ENCODE data around the gene GPD2.

The GPD2 gene

DNA sequence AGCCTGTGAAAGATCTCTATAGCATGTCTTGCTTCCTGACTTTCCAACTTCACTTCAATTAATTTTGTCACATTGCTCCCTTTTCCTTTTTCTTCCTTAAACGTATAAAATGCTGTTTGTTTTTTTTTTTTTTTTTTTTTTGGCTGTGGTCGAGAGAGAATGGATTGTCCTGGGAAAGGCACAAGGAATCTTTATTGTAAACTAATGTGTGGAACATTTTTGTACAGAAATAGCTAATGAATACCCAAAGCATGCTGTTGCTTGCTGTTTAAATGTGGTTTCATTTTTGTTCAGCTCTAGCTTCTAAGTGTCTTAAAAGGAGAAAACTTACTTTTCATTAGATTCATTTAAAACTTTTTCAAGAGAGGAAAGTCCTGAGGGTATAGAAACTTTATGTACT, 105.5 kb downstream of the GPD2 start:
- TF ChIP-seq, protein P1, sequence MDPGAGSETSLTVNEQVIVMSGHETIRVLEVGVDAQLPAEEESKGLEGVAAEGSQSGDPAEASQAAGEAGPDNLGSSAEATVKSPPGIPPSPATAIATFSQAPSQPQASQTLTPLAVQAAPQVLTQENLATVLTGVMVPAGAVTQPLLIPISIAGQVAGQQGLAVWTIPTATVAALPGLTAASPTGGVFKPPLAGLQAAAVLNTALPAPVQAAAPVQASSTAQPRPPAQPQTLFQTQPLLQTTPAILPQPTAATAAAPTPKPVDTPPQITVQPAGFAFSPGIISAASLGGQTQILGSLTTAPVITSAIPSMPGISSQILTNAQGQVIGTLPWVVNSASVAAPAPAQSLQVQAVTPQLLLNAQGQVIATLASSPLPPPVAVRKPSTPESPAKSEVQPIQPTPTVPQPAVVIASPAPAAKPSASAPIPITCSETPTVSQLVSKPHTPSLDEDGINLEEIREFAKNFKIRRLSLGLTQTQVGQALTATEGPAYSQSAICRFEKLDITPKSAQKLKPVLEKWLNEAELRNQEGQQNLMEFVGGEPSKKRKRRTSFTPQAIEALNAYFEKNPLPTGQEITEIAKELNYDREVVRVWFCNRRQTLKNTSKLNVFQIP (CRISPR knock-in tag; IDR thresholded peaks at IDR 0.05; ENCODE audit: borderline replicate concordance, low read depth): no peak
- TF ChIP-seq PPARA (CRISPR knock-in tag; IDR thresholded peaks at IDR 0.05; ENCODE audit: borderline replicate concordance): no peak
- no peak for TF ChIP-seq ESRRG (CRISPR knock-in tag; IDR thresholded peaks at IDR 0.05)
- no peak for TF ChIP-seq RARB (CRISPR knock-in tag; IDR thresholded peaks at IDR 0.05)
- TF ChIP-seq OSR1 (CRISPR knock-in tag; IDR thresholded peaks at IDR 0.05): no peak
- no peak for TF ChIP-seq ARNTL (CRISPR knock-in tag; IDR thresholded peaks at IDR 0.05; ENCODE audit: borderline replicate concordance, low read depth)
- ATAC-seq: no peak

DNA sequence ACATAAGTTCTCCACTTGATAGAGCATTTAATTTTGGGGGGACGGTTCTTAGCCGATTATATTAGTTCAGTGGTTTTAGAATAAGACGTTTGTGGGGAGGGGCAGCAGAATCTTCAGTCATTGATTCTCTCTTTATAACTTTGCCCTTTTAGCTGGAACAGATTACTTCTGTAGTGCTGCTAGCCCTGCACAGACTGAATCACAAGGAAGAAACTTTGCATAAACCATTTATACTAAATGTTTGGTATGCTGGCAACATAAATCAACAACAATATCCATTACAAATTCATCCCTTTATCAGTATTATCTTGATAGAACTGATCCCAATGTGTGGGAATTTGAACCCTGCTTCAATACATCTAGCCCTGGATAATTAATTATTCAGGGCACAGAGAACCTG, 112.2 kb downstream of the GPD2 start:
- TF ChIP-seq TCF4 (CRISPR knock-in tag; IDR thresholded peaks at IDR 0.05; ENCODE audit: borderline replicate concordance): no peak
- TF ChIP-seq BACH2 (CRISPR knock-in tag; IDR thresholded peaks at IDR 0.05; ENCODE audit: borderline replicate concordance): no peak
- TF ChIP-seq ZFP3 (CRISPR knock-in tag; IDR thresholded peaks at IDR 0.05): no peak
- no peak for TF ChIP-seq SNAI2 (CRISPR knock-in tag; IDR thresholded peaks at IDR 0.05)
- TF ChIP-seq ISL1 (CRISPR knock-in tag; IDR thresholded peaks at IDR 0.05): no peak
- TF ChIP-seq ZFP30 (CRISPR knock-in tag; IDR thresholded peaks at IDR 0.05): no peak
- TF ChIP-seq ARNTL (CRISPR knock-in tag; IDR thresholded peaks at IDR 0.05; ENCODE audit: borderline replicate concordance, low read depth): no peak
- TF ChIP-seq ZNF70 (CRISPR knock-in tag; IDR thresholded peaks at IDR 0.05): no peak
- TF ChIP-seq RARB (CRISPR knock-in tag; IDR thresholded peaks at IDR 0.05): no peak
- TF ChIP-seq, protein P2, sequence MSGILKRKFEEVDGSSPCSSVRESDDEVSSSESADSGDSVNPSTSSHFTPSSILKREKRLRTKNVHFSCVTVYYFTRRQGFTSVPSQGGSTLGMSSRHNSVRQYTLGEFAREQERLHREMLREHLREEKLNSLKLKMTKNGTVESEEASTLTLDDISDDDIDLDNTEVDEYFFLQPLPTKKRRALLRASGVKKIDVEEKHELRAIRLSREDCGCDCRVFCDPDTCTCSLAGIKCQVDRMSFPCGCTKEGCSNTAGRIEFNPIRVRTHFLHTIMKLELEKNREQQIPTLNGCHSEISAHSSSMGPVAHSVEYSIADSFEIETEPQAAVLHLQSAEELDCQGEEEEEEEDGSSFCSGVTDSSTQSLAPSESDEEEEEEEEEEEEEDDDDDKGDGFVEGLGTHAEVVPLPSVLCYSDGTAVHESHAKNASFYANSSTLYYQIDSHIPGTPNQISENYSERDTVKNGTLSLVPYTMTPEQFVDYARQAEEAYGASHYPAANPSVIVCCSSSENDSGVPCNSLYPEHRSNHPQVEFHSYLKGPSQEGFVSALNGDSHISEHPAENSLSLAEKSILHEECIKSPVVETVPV (CRISPR knock-in tag; IDR thresholded peaks at IDR 0.05): no peak
- no peak for TF ChIP-seq ZNF565 (CRISPR knock-in tag; conservative IDR thresholded peaks at IDR 0.05; ENCODE audit: low read depth)
- TF ChIP-seq, protein P1 (CRISPR knock-in tag; IDR thresholded peaks at IDR 0.05; ENCODE audit: borderline replicate concordance, low read depth): no peak
- no peak for TF ChIP-seq ZC3H10 (CRISPR knock-in tag; IDR thresholded peaks at IDR 0.05)
- TF ChIP-seq, protein P3, sequence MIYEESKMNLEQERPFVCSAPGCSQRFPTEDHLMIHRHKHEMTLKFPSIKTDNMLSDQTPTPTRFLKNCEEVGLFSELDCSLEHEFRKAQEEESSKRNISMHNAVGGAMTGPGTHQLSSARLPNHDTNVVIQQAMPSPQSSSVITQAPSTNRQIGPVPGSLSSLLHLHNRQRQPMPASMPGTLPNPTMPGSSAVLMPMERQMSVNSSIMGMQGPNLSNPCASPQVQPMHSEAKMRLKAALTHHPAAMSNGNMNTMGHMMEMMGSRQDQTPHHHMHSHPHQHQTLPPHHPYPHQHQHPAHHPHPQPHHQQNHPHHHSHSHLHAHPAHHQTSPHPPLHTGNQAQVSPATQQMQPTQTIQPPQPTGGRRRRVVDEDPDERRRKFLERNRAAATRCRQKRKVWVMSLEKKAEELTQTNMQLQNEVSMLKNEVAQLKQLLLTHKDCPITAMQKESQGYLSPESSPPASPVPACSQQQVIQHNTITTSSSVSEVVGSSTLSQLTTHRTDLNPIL (CRISPR knock-in tag; IDR thresholded peaks at IDR 0.05; ENCODE audit: low read depth): no peak
- no peak for TF ChIP-seq CSDC2 (CRISPR knock-in tag; IDR thresholded peaks at IDR 0.05)
- TF ChIP-seq OSR1 (CRISPR knock-in tag; IDR thresholded peaks at IDR 0.05): no peak
- no peak for TF ChIP-seq ESRRG (CRISPR knock-in tag; IDR thresholded peaks at IDR 0.05)
- ATAC-seq: no peak

DNA sequence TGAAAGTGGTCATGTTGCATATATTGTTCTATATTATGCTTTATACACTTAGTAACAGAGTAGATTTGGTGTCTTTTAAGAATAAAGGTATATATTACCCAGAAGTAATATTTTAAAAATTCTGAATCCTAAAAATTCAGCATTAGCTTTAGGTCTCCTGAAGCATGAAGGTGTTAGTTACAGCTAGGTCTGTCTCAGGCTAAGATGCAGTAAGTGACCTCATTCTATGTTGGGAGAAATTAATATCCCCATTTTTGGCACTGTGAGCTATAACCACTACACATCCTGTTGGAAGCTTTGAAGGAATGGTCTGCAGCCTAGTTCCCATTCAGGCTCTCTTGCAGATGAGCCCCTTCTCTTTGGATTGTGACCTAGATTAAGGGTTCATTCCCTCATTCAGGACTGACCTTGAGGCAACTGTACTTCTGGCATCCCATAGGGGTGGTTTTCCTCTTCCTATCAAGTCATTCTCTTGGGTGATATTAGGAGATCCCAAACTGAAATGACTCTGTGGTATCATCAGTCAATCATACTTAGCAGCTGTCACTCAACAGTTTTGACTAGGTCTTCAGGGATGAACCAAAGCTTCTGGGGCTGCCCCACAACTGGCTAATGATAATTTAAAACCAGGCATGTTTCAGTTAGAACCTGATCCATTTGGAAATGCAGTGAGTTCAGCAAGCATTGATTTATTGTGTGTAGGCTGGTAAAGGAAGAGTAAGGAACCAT, 117.7 kb downstream of the GPD2 start:
- TF ChIP-seq BACH2 (CRISPR knock-in tag; IDR thresholded peaks at IDR 0.05; ENCODE audit: borderline replicate concordance): no peak
- no peak for ATAC-seq

DNA sequence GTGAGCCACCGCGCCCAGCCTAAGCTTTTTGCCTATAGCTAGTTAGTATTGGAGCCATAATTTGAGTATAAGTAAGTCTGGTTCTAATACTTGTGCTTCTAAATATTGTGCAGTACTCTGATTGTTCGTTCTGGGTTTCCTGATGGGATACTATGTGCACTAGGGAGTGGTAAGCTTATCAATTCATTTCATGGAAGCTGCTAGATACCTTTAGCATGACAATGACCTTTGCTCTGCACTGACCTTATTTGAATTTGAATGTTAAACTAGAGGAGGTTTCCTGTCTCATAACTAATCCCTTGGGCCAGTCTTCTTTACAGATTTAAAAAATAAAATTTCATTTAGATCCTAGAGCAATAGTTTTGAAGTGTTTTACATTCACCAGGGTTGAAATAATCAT, 125.1 kb downstream of the GPD2 start:
- no peak for ATAC-seq
- TF ChIP-seq OSR1 (CRISPR knock-in tag; IDR thresholded peaks at IDR 0.05) (no peak), ZNF70 (CRISPR knock-in tag; IDR thresholded peaks at IDR 0.05) (no peak), ZFP30 (CRISPR knock-in tag; IDR thresholded peaks at IDR 0.05) (no peak), TOX (CRISPR knock-in tag; IDR thresholded peaks at IDR 0.05; ENCODE audit: borderline replicate concordance) (no peak), CSDC2 (CRISPR knock-in tag; IDR thresholded peaks at IDR 0.05) (no peak), GLIS3 (CRISPR knock-in tag; IDR thresholded peaks at IDR 0.05) (no peak), ESRRG (CRISPR knock-in tag; IDR thresholded peaks at IDR 0.05) (no peak), ZC3H10 (CRISPR knock-in tag; IDR thresholded peaks at IDR 0.05) (no peak), BACH2 (CRISPR knock-in tag; IDR thresholded peaks at IDR 0.05; ENCODE audit: borderline replicate concordance) (no peak), ARNTL (CRISPR knock-in tag; IDR thresholded peaks at IDR 0.05; ENCODE audit: borderline replicate concordance, low read depth) (no peak), SNAI2 (CRISPR knock-in tag; IDR thresholded peaks at IDR 0.05) (no peak), RARB (CRISPR knock-in tag; IDR thresholded peaks at IDR 0.05) (no peak), TCF4 (CRISPR knock-in tag; IDR thresholded peaks at IDR 0.05; ENCODE audit: borderline replicate concordance) (no peak)
- TF ChIP-seq, protein P3 (CRISPR knock-in tag; IDR thresholded peaks at IDR 0.05; ENCODE audit: low read depth): no peak
- TF ChIP-seq, protein P2 (CRISPR knock-in tag; IDR thresholded peaks at IDR 0.05): no peak
- TF ChIP-seq, protein P1 (CRISPR knock-in tag; IDR thresholded peaks at IDR 0.05; ENCODE audit: borderline replicate concordance, low read depth): no peak

Data from SK-N-SH treated with all-trans-retinoic acid at 6 μM for 48 hours (cell line).